Upper lobe of left lung (tissue), 4 donors: ENCODE data around the gene MARVELD2.
"Not testable (repeated sequence)": the region's sequence is repeated elsewhere in the genome, so short reads cannot be mapped to it uniquely, and the experiment has no call there.

Experiments
- POLR2A ChIP-seq, 4 donors: fragments of 450-650 bp; IDR thresholded peaks; one replicate each; pipeline ENCODE4 v1.5.1; 2016 to 2017; ENCODE audit warnings: antibody characterized with exemption in 4 of 4, mild to moderate bottlenecking in 2 of 4
- TF ChIP-seq, protein P1 (sequence below), 6 experiments: fragments of 450-650 bp in 4 of 6; fragments of 200-600 bp in 2 of 6; sonication (generic) in 2 of 6; IDR thresholded peaks; one replicate each; pipeline ENCODE4 v1.5.1; 2016 to 2019; ENCODE audit warnings: antibody characterized with exemption in 6 of 6

DNA sequence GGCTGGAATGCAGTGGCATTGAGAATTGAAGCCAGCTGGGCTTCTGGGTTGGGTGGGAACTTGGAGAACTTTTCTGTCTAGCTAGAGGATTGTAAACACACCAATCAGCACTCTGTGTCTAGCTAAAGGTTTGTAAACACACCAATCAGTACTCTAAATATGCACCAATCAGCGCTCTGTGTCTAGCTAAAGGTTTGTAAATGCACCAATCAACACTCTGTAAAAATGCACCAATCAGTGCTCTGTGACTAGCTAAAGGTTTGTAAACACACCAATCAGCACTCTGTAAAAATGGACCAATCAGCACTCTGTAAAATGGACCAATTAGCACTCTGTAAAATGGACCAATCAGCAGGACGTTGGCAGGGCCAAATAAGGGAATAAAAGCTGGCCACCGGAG lies 51.5 kb downstream of the MARVELD2 start:
- TF ChIP-seq POLR2A (IDR thresholded peaks at IDR 0.05): not testable (repeated sequence)
- TF ChIP-seq, protein P1, sequence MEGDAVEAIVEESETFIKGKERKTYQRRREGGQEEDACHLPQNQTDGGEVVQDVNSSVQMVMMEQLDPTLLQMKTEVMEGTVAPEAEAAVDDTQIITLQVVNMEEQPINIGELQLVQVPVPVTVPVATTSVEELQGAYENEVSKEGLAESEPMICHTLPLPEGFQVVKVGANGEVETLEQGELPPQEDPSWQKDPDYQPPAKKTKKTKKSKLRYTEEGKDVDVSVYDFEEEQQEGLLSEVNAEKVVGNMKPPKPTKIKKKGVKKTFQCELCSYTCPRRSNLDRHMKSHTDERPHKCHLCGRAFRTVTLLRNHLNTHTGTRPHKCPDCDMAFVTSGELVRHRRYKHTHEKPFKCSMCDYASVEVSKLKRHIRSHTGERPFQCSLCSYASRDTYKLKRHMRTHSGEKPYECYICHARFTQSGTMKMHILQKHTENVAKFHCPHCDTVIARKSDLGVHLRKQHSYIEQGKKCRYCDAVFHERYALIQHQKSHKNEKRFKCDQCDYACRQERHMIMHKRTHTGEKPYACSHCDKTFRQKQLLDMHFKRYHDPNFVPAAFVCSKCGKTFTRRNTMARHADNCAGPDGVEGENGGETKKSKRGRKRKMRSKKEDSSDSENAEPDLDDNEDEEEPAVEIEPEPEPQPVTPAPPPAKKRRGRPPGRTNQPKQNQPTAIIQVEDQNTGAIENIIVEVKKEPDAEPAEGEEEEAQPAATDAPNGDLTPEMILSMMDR (IDR thresholded peaks at IDR 0.05): not testable (repeated sequence)
